K562 (cell line): ENCODE measurements around the gene SCGB1A1. TPM values are rescaled to one million over a fixed set of nuclear protein-coding genes. Genes with fewer than 3 reads are reported as not detected.

Experiments
- ATAC-seq: fragments of 200-7000 bp; cut with Tn5 transposase; 3 replicates; pipeline ENCODE4 v1.9.1; 2020; ENCODE audit warnings: moderate library complexity
- BruUV-seq: library from RNA; stranded (reverse); fragments of 400-500 nt; replicated peaks from 2 replicates; lab custom pipeline; 2021; lab: Mats Ljungman, UMichigan
- CTCF ChIA-PET: fragments of 300-600 bp; formaldehyde crosslinking; extraction: SDS; loops from one replicate; lab custom pipeline; 2021; ENCODE audit warnings: low intra/inter-chr PET ratio; lab: Yijun Ruan, JAX
- POLR2A ChIA-PET: fragments of 300-600, 350-650 bp; sonication (Branson Sonifier 250); formaldehyde crosslinking; extraction: SDS; loops from one replicate; lab custom pipeline; 2021; ENCODE audit warnings: antibody characterized with exemption, inconsistent platforms; lab: Yijun Ruan, JAX
- DNase-seq, 4 experiments: peaks; one replicate each; pipeline versions ENCODE4 v3.0.0 to v3.0.0-alpha.2; 2011 to 2018; ENCODE audit warnings: low spot score in 3 of 4, mixed read lengths in 3 of 4; ENCODE audit errors: extremely low read depth in 1 of 4
- FAIRE-seq: peaks from 2 replicates; lab custom pipeline; 2011; peaks lifted over from hg19 to GRCh38; lab: Jason Lieb, UNC
- H2AFZ ChIP-seq: 2 replicates; pipeline ENCODE4 v1.6.0; 2011; ENCODE audit warnings: low read depth, low read length, control low read depth, inconsistent platforms
- H3K27ac ChIP-seq: fragments of 200-600 bp; 3 replicates; pipeline ENCODE4 v1.8.0; 2011; ENCODE audit warnings: low read depth, mild to moderate bottlenecking, control low read depth, inconsistent platforms, low read length, moderate library complexity, mixed read lengths; ENCODE audit errors: extremely low read depth
- H3K27me3 ChIP-seq, 2 experiments: fragments of 300-600 bp in 1 of 2; 2 replicates in 1 of 2; 3 replicates in 1 of 2; pipeline versions ENCODE4 v1.6.0 to v1.8.0; 2011; ENCODE audit warnings: inconsistent platforms in 2 of 2, low read length in 2 of 2, mild to moderate bottlenecking in 1 of 2, mixed read lengths in 1 of 2, moderate library complexity in 1 of 2; ENCODE audit not compliant: control insufficient read depth in 2 of 2, insufficient read depth in 2 of 2
- H3K36me3 ChIP-seq: fragments of 300-600 bp; 3 replicates; pipeline ENCODE4 v1.8.0; 2011; ENCODE audit warnings: mild to moderate bottlenecking, low read length, inconsistent platforms; ENCODE audit not compliant: control insufficient read depth, insufficient read depth
- H3K4me1 ChIP-seq, 2 experiments: fragments of 200-600 bp in 1 of 2; replicated peaks in 1 of 2; 2 replicates in 1 of 2; 3 replicates in 1 of 2; pipeline versions ENCODE4 v1.5.1 to v1.8.0; 2011; ENCODE audit warnings: inconsistent platforms in 2 of 2, low read length in 2 of 2, mild to moderate bottlenecking in 1 of 2, mixed read lengths in 1 of 2, moderate library complexity in 1 of 2; ENCODE audit not compliant: control insufficient read depth in 2 of 2, insufficient read depth in 2 of 2
- H3K4me2 ChIP-seq: 2 replicates; pipeline ENCODE4 v1.6.1; 2011; ENCODE audit warnings: low read length, control low read depth, inconsistent platforms, mixed read lengths; ENCODE audit not compliant: insufficient read depth
- H3K4me3 ChIP-seq: fragments of 200-600 bp; sonication (generic), shearing (Covaris generic); 2 replicates; pipeline ENCODE4 v1.5.1; 2016; ENCODE audit warnings: control low read depth, inconsistent platforms
- H3K79me2 ChIP-seq: fragments of 200-600 bp; 3 replicates; pipeline ENCODE4 v1.8.0; 2011; ENCODE audit warnings: low read length, inconsistent platforms; ENCODE audit not compliant: control insufficient read depth, insufficient read depth
- H3K9ac ChIP-seq, 2 experiments: 2 replicates each; pipeline versions ENCODE4 v1.6.0 to v1.6.1; 2011; ENCODE audit warnings: low read depth in 2 of 2, low read length in 2 of 2, control low read depth in 1 of 2, inconsistent platforms in 1 of 2, mild to moderate bottlenecking in 1 of 2, mixed read lengths in 1 of 2; ENCODE audit not compliant: insufficient read depth in 1 of 2
- H3K9me1 ChIP-seq: one replicate; pipeline ENCODE4 v1.6.0; 2011; ENCODE audit warnings: inconsistent platforms, mild to moderate bottlenecking, low read length, moderate library complexity; ENCODE audit not compliant: control insufficient read depth, insufficient read depth
- H3K9me3 ChIP-seq: replicated peaks from 2 replicates; pipeline ENCODE4 v1.5.1; 2011; ENCODE audit warnings: low read depth, low read length, inconsistent platforms; ENCODE audit not compliant: control insufficient read depth, insufficient read depth
- H4K20me1 ChIP-seq: replicated peaks from 2 replicates; pipeline ENCODE4 v1.6.1; 2011; ENCODE audit warnings: low read length, inconsistent platforms, mixed read lengths; ENCODE audit not compliant: control insufficient read depth, insufficient read depth
- ATF1 ChIP-seq, 2 experiments: fragments of 450-650 bp in 1 of 2; IDR thresholded peaks; 2 replicates each; pipeline ENCODE4 v1.6.1; 2016; ENCODE audit warnings: missing compliant biosample characterization in 1 of 2, missing genetic modification characterization in 1 of 2
- BCOR ChIP-seq: fragments of 450-650 bp; IDR thresholded peaks from 2 replicates; pipeline ENCODE4 v1.6.1; 2016
- EHMT2 ChIP-seq: fragments of 450-650 bp; IDR thresholded peaks from 2 replicates; pipeline ENCODE4 v1.6.1; 2018; ENCODE audit warnings: antibody characterized with exemption
- ERF ChIP-seq: fragments of 450-650 bp; formaldehyde crosslinking; IDR thresholded peaks from 2 replicates; pipeline ENCODE4 v1.4.0; 2020; ENCODE audit warnings: mild to moderate bottlenecking, mixed read lengths
- FOXM1 ChIP-seq, 2 experiments: fragments of 450-650 bp in 1 of 2; sonication (generic) in 1 of 2; formaldehyde crosslinking in 1 of 2; IDR thresholded peaks; 2 replicates each; pipeline versions ENCODE4 v1.6.1 to v1.9.0; 2017 to 2022; ENCODE audit warnings: low read depth in 2 of 2, mild to moderate bottlenecking in 2 of 2, missing genetic modification reagents in 1 of 2, moderate library complexity in 1 of 2
- HCFC1 ChIP-seq: IDR thresholded peaks from 2 replicates; pipeline ENCODE4 v1.6.1; 2012; ENCODE audit warnings: low read depth, low read length, improper control_type of control experiment
- HMG20B ChIP-seq: fragments of 250-450 bp; sonication (Bioruptor Pico); IDR thresholded peaks from 2 replicates; pipeline ENCODE4 v1.5.0; 2021; ENCODE audit warnings: mild to moderate bottlenecking
- KDM1A ChIP-seq, 2 experiments: fragments of 450-650 bp; IDR thresholded peaks; 2 replicates each; pipeline ENCODE4 v1.6.1; 2016; ENCODE audit warnings: mild to moderate bottlenecking in 2 of 2
- KDM5B ChIP-seq: fragments of 200-600 bp; sonication (generic); IDR thresholded peaks from 2 replicates; pipeline ENCODE4 v1.6.1; 2012; ENCODE audit warnings: low read depth, mild to moderate bottlenecking, moderate library complexity, low read length, control low read depth, inconsistent platforms; ENCODE audit not compliant: insufficient replicate concordance
- OTX1 ChIP-seq: fragments of 450-650 bp; formaldehyde crosslinking; IDR thresholded peaks from 2 replicates; pipeline ENCODE4 v1.4.0; 2022; ENCODE audit warnings: mild to moderate bottlenecking
- PCBP1 ChIP-seq: fragments of 200-400 bp; formaldehyde crosslinking; IDR thresholded peaks from 2 replicates; pipeline ENCODE4 v1.6.1; 2018; ENCODE audit warnings: mild to moderate bottlenecking, low read depth, low read length; ENCODE audit not compliant: poor library complexity, severe bottlenecking
- ZEB2 ChIP-seq: fragments of 450-650 bp; IDR thresholded peaks from 2 replicates; pipeline ENCODE4 v1.6.1; 2016
- ZNF644 ChIP-seq: fragments of 200-800 bp; sonication (Bioruptor generic); IDR thresholded peaks from 2 replicates; pipeline ENCODE4 v1.6.1; 2016; ENCODE audit warnings: low read depth, missing genetic modification characterization, missing compliant biosample characterization
- WGBS: fragments of 100-300 bp; shearing (Covaris generic); methylation state at CpG from one replicate; pipeline ENCODE4 v1.1.6; 2016; ENCODE audit warnings: low coverage, mixed read lengths; ENCODE audit not compliant: insufficient coverage; ENCODE audit errors: missing lambda C conversion rate; 5-methylcytosine and 5-hydroxymethylcytosine counted together
- in situ Hi-C: fragments of 300-500 bp; cut with MboI; formaldehyde crosslinking; loops from 4 replicates; pipeline ENCODE4 v1.15.0; 2018; ENCODE audit warnings: inconsistent platforms, mixed read lengths
- intact Hi-C: fragments of 100-400 bp; cut with micrococcal nuclease; formaldehyde crosslinking; loops from 2 replicates; pipeline ENCODE4 v1.14.2; 2022
- polyA plus RNA-seq, 8 experiments: library from polyadenylated mRNA; depleted of rRNA in 4 of 8; stranded (reverse) in 5 of 8; unstranded in 3 of 8; fragments of >200 nt; fragmentation: Nextera tagmentation in 2 of 8; fragmentation: Illumina TruSeq in 1 of 8; extraction: Ambion mirVana in 2 of 8; extraction: Trizol in 1 of 8; gene quantifications; 2 replicates each; pipeline versions ENCODE4 v1.2.1 to v1.2.3, GENCODE V29; 2011 to 2014; ENCODE audit warnings: inconsistent platforms in 1 of 8, missing spikeins in 1 of 8
- total RNA-seq, 7 experiments: library from RNA; depleted of rRNA in 6 of 7; stranded (reverse); fragments of >200 nt in 6 of 7; fragmentation: Illumina TruSeq in 2 of 7; extraction: Trizol in 2 of 7; gene quantifications; 2 replicates each; pipeline versions ENCODE4 v1.2.1 to v1.2.3, GENCODE V29; 2011 to 2021; ENCODE audit warnings: low replicate concordance in 1 of 7
- TF ChIP-seq, protein P1 (sequence below): fragments of 250-450 bp; sonication (Bioruptor Pico); IDR thresholded peaks from 2 replicates; pipeline ENCODE4 v1.5.0; 2020; ENCODE audit warnings: mild to moderate bottlenecking, borderline replicate concordance

SCGB1A1 gene
- total and polyA plus RNA-seq, 9 of the 15 experiments (the other 6 are each of a cell fraction or from before 2014, with no cell fraction given), result 0.55 TPM; not detected in 8

DNA sequence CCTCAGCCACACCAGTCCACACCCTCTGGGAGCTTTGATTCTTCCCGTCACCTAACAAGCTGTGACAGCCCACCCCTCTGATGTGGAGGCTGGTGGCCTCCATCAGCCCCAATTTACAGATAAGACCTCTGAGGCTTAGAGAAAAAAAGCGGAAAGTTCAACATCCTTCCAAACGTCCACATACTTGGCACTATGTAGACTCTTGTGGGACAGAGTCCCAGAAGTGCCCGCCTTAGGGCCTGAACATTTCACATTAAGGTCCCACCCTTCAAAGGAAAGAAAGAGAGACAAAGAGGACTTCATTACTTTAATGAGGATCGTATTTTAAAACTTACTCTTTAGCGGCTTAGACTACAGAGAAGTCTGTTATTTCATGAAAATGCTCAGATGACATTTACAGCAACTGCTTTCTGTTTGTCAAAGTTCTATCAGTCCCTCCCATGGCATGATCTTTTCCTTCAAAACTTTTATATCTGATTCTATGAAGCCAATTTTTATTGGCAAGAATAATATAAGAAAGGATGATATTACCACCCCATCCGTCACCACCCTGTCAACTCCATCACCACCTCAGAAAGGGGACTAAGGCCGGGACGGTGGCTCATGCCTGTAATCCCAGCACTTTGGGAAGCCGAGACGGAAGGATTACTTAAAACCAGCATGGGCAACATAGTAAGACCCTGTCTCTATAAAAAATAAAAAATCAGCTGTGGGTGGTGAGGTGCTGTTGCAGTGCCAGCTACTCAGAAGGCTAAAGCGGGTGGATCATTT is 15.7 kb upstream of the SCGB1A1 start:
- peak overlapping the region in 1 of 2 experiments; percentile 23; a peak in 1 of 4 replicates for H3K9ac ChIP-seq
- TF ChIP-seq BCOR (peak; percentile 9; the same call in 1 of the 2 replicates), HMG20B (CRISPR knock-in tag) (no peak)
- TF ChIP-seq, all 486 proteins: peak for 1
- no peaks in the 10 kb centered on the region for H3K9me1 ChIP-seq
- no TSS peak for BruUV-seq
- peaks cover 23 to 43% of the 10 kb centered on the region in 2 experiments for H3K4me1 ChIP-seq
- no peaks in the 10 kb centered on the region for H3K27me3 ChIP-seq
- FAIRE-seq, result no peak
- intact Hi-C loops (no loop called here), in situ Hi-C loops (no loop called here)
- no peak overlapping the region for H3K4me3 ChIP-seq
- no peaks in the 10 kb centered on the region for H4K20me1 ChIP-seq
- H2AFZ ChIP-seq, result no peak overlapping the region
- H3K9me3 ChIP-seq, result no peaks in the 10 kb centered on the region
- H3K79me2 ChIP-seq, result no peaks in the 10 kb centered on the region
- H3K27ac ChIP-seq, result no peak overlapping the region
- ATAC-seq, result no peak
- DNase-seq, result no peak
- H3K4me2 ChIP-seq, result no peak overlapping the region
- no peaks in the 10 kb centered on the region for H3K36me3 ChIP-seq
- ChIA-PET CTCF (no interaction called here), POLR2A (interaction anchor here (0.7 to 1.0 kb wide), 4 partner anchors 11 to 171 kb away, joined by 3 to 5 read pairs (median 4); partner anchors contain the start of gene EEF1G)
- 77% methylated on average over 12 of the region's 12 CpGs for WGBS

DNA sequence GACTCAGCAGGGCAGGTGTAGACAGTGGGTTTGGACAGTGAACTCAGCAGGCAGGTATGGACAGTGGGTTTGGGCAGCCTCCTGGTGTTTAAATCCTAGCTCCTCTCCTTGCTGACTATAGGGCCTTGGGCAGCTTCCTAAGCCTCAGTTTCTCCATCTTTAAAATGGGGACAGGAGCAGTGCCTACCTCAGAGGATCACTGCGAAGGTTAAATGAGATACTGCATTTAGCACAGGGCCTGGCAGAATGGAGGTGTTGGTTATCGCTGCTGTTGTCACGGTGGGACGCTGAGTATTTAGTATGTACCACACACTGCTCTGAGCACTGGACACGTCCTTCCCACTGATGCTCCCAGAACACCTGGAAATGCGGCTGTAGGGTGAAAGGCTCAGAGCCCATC is 14.4 kb upstream of the SCGB1A1 start:
- H3K9me3 ChIP-seq, result no peaks in the 10 kb centered on the region
- no peak overlapping the region for H3K9ac ChIP-seq
- in situ Hi-C loops, result no loop called here
- ChIA-PET POLR2A (no interaction called here), CTCF (no interaction called here)
- 80% methylated on average over 6 of the region's 6 CpGs for WGBS
- H3K36me3 ChIP-seq, result no peaks in the 10 kb centered on the region
- H3K4me1 ChIP-seq, result peaks cover 12 to 30% of the 10 kb centered on the region in 2 experiments; a peak in 4 of 5 replicates
- no peaks in the 10 kb centered on the region for H3K9me1 ChIP-seq
- intact Hi-C loops, result no loop called here
- H3K27me3 ChIP-seq, result no peaks in the 10 kb centered on the region
- DNase-seq (no peak), FAIRE-seq (no peak), ATAC-seq (no peak)
- no peaks in the 10 kb centered on the region for H3K79me2 ChIP-seq
- BruUV-seq, result no TSS peak
- no peak overlapping the region for H2AFZ ChIP-seq
- H3K4me3 ChIP-seq, result no peak overlapping the region
- no peaks in the 10 kb centered on the region for H4K20me1 ChIP-seq
- H3K4me2 ChIP-seq, result no peak overlapping the region
- no peak overlapping the region for H3K27ac ChIP-seq
- TF ChIP-seq ERF (CRISPR knock-in tag) (no peak), FOXM1 (IDR thresholded peaks at IDR 0.05; ENCODE audit: low read depth) (no peak), FOXM1 (CRISPR knock-in tag; IDR thresholded peaks at IDR 0.05; ENCODE audit: low read depth) (no peak), ATF1 (CRISPR knock-in tag; IDR thresholded peaks at IDR 0.05) (no peak), ATF1 (tag; IDR thresholded peaks at IDR 0.05) (no peak), KDM1A (IDR thresholded peaks at IDR 0.05) (0 out of 4 replicates have a peak, but pooled peaks of 1 of the 2 experiments have one; percentile 15), EHMT2 (no peak), OTX1 (CRISPR knock-in tag) (no peak), ZEB2 (no peak), HCFC1 (no peak), PCBP1 (no peak), KDM5B (no peak), ZNF644 (no peak)
- TF ChIP-seq, protein P1, sequence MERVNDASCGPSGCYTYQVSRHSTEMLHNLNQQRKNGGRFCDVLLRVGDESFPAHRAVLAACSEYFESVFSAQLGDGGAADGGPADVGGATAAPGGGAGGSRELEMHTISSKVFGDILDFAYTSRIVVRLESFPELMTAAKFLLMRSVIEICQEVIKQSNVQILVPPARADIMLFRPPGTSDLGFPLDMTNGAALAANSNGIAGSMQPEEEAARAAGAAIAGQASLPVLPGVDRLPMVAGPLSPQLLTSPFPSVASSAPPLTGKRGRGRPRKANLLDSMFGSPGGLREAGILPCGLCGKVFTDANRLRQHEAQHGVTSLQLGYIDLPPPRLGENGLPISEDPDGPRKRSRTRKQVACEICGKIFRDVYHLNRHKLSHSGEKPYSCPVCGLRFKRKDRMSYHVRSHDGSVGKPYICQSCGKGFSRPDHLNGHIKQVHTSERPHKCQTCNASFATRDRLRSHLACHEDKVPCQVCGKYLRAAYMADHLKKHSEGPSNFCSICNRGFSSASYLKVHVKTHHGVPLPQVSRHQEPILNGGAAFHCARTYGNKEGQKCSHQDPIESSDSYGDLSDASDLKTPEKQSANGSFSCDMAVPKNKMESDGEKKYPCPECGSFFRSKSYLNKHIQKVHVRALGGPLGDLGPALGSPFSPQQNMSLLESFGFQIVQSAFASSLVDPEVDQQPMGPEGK, result no peak
